ENCODE results near the gene DNAJB4. TPM values are rescaled to one million over a fixed set of nuclear protein-coding genes. Genes with fewer than 3 reads are reported as not detected.

The DNAJB4 gene
- total and polyA plus RNA-seq, 2 of the 13 experiments (the other 11 are each of a cell fraction or from before 2014, with no cell fraction given), result 4.4 to 18.6 TPM

GRCh38 chr1:77978969-77979876, 25.5 kb upstream of the DNAJB4 start, which contains the start of gene FUBP1 (continued):
- TF ChIP-seq ZNF260 (CRISPR knock-in tag; IDR thresholded peaks at IDR 0.05; ENCODE audit: borderline replicate concordance, low read depth) (no peak), ZSCAN29 (CRISPR knock-in tag; conservative IDR thresholded peaks at IDR 0.05) (no peak; the same call in 1 of the 2 replicates), ZNF567 (CRISPR knock-in tag; IDR thresholded peaks at IDR 0.05; ENCODE audit: borderline replicate concordance) (no peak), HNRNPK (IDR thresholded peaks at IDR 0.05; ENCODE audit: low read depth, low read length, poor library complexity, severe bottlenecking) (no peak), ZNF569 (CRISPR knock-in tag; IDR thresholded peaks at IDR 0.05; ENCODE audit: borderline replicate concordance) (peak; percentile 72; the same call in 1 of the 2 replicates), ZNF558 (CRISPR knock-in tag; IDR thresholded peaks at IDR 0.05; ENCODE audit: borderline replicate concordance) (peak; percentile 57; the same call in 1 of the 2 replicates), ZNF225 (CRISPR knock-in tag; IDR thresholded peaks at IDR 0.05) (no peak), DMAP1 (CRISPR knock-in tag; IDR thresholded peaks at IDR 0.05) (peak; percentile 86), SPEN (CRISPR knock-in tag; IDR thresholded peaks at IDR 0.05; ENCODE audit: low read depth) (no peak; the same call in 1 of the 2 replicates), ZNF33A (CRISPR knock-in tag; IDR thresholded peaks at IDR 0.05; ENCODE audit: borderline replicate concordance) (no peak; the same call in 1 of the 2 replicates)
- TF ChIP-seq, protein P1, sequence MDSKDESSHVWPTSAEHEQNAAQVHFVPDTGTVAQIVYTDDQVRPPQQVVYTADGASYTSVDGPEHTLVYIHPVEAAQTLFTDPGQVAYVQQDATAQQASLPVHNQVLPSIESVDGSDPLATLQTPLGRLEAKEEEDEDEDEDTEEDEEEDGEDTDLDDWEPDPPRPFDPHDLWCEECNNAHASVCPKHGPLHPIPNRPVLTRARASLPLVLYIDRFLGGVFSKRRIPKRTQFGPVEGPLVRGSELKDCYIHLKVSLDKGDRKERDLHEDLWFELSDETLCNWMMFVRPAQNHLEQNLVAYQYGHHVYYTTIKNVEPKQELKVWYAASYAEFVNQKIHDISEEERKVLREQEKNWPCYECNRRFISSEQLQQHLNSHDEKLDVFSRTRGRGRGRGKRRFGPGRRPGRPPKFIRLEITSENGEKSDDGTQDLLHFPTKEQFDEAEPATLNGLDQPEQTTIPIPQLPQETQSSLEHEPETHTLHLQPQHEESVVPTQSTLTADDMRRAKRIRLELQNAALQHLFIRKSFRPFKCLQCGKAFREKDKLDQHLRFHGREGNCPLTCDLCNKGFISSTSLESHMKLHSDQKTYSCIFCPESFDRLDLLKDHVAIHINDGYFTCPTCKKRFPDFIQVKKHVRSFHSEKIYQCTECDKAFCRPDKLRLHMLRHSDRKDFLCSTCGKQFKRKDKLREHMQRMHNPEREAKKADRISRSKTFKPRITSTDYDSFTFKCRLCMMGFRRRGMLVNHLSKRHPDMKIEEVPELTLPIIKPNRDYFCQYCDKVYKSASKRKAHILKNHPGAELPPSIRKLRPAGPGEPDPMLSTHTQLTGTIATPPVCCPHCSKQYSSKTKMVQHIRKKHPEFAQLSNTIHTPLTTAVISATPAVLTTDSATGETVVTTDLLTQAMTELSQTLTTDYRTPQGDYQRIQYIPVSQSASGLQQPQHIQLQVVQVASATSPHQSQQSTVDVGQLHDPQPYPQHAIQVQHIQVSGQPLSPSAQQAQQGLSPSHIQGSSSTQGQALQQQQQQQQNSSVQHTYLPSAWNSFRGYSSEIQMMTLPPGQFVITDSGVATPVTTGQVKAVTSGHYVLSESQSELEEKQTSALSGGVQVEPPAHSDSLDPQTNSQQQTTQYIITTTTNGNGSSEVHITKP (CRISPR knock-in tag; IDR thresholded peaks at IDR 0.05; ENCODE audit: low read depth), result no peak
- TF ChIP-seq, protein P2, sequence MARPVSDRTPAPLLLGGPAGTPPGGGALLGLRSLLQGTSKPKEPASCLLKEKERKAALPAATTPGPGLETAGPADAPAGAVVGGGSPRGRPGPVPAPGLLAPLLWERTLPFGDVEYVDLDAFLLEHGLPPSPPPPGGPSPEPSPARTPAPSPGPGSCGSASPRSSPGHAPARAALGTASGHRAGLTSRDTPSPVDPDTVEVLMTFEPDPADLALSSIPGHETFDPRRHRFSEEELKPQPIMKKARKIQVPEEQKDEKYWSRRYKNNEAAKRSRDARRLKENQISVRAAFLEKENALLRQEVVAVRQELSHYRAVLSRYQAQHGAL (CRISPR knock-in tag; IDR thresholded peaks at IDR 0.05; ENCODE audit: not compliant biosample characterization), result no peak
- TF ChIP-seq, protein P3, sequence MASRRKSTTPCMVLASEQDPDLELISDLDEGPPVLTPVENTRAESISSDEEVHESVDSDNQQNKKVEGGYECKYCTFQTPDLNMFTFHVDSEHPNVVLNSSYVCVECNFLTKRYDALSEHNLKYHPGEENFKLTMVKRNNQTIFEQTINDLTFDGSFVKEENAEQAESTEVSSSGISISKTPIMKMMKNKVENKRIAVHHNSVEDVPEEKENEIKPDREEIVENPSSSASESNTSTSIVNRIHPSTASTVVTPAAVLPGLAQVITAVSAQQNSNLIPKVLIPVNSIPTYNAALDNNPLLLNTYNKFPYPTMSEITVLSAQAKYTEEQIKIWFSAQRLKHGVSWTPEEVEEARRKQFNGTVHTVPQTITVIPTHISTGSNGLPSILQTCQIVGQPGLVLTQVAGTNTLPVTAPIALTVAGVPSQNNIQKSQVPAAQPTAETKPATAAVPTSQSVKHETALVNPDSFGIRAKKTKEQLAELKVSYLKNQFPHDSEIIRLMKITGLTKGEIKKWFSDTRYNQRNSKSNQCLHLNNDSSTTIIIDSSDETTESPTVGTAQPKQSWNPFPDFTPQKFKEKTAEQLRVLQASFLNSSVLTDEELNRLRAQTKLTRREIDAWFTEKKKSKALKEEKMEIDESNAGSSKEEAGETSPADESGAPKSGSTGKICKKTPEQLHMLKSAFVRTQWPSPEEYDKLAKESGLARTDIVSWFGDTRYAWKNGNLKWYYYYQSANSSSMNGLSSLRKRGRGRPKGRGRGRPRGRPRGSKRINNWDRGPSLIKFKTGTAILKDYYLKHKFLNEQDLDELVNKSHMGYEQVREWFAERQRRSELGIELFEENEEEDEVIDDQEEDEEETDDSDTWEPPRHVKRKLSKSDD (CRISPR knock-in tag; IDR thresholded peaks at IDR 0.05; ENCODE audit: low read depth), result peak; percentile 76
